Colonic mucosa (tissue), 4 donors: ENCODE measurements around the gene SEMA3A. TPM values are rescaled to one million over a fixed set of nuclear protein-coding genes. Genes with fewer than 3 reads are reported as not detected.
"Not testable (repeated sequence)": the region's sequence is repeated elsewhere in the genome, so short reads cannot be mapped to it uniquely, and the experiment has no call there.

Experiments used
- DNase-seq: peaks from one replicate; pipeline ENCODE4 v3.0.0-alpha.2; 2020
- H3K27ac ChIP-seq: fragments of 200-600 bp; one replicate; pipeline ENCODE4 v1.8.0; 2021
- H3K27me3 ChIP-seq: fragments of 200-600 bp; one replicate; pipeline ENCODE4 v1.8.0; 2021
- H3K36me3 ChIP-seq: fragments of 200-600 bp; one replicate; pipeline ENCODE4 v1.8.0; 2021
- H3K4me1 ChIP-seq: fragments of 200-600 bp; one replicate; pipeline ENCODE4 v1.8.0; 2021; ENCODE audit warnings: mild to moderate bottlenecking
- H3K4me3 ChIP-seq: fragments of 200-600 bp; one replicate; pipeline ENCODE4 v1.8.0; 2021
- H3K9ac ChIP-seq, 2 donors: one replicate each; pipeline ENCODE4 v1.7.0; 2013; ENCODE audit warnings: control low read depth in 2 of 2, low read depth in 2 of 2, low read length in 2 of 2
- H3K9me3 ChIP-seq: fragments of 200-600 bp; one replicate; pipeline ENCODE4 v1.8.0; 2021
- CTCF ChIP-seq: fragments of 200-600 bp; IDR thresholded peaks from one replicate; pipeline ENCODE4 v1.8.0; 2022; ENCODE audit warnings: antibody characterized with exemption, mild to moderate bottlenecking
- intact Hi-C: fragments of 100-400 bp; cut with DNase I; formaldehyde crosslinking; loops from one replicate; pipeline ENCODE4 v1.14.1; 2022
- total RNA-seq, 2 donors: library from RNA; stranded (reverse); fragmentation: NEBNext Ultra II Directional in 1 of 2; extraction: Animal tissue kit (Norgen Biotek cat#: 25700) in 1 of 2; gene quantifications; one replicate each; pipeline ENCODE4 v1.2.1, GENCODE V29; 2021
- donor health status: healthy.
- donor health status: DM: no; HTN: no; CAD: no.
- donor health status: DM: no; HTN: no; CAD: no.

The SEMA3A gene
- total RNA-seq, 2 donors from 2014 or later: 1.7 to 14.2 TPM

- Histone ChIP-seq H3K4me1 (no peaks in the 10 kb centered on the region), H3K4me3 (no peak overlapping the region), H3K9me3 (no peaks in the 10 kb centered on the region), H3K9ac (no peak overlapping the region), H3K27ac (no peak overlapping the region), H3K36me3 (no peaks in the 10 kb centered on the region), H3K27me3 (no peaks in the 10 kb centered on the region)
- no peak for TF ChIP-seq CTCF
- no peak for DNase-seq
- intact Hi-C loops: no loop called here
Observed at GRCh38 chr7:84154991-84155781, 39.4 kb downstream of the SEMA3A start.

GRCh38 chr7:84152995-84153394 lies 41.6 kb downstream of the SEMA3A start:
- Histone ChIP-seq H3K9ac (no peak overlapping the region), H3K27ac (no peak overlapping the region), H3K36me3 (no peaks in the 10 kb centered on the region), H3K27me3 (no peaks in the 10 kb centered on the region), H3K4me3 (no peak overlapping the region), H3K4me1 (no peaks in the 10 kb centered on the region), H3K9me3 (no peaks in the 10 kb centered on the region)
- no peak for DNase-seq
- intact Hi-C loops: no loop called here
- TF ChIP-seq CTCF: no peak

GRCh38 chr7:84150370-84150769 lies 44.2 kb downstream of the SEMA3A start:
- H3K4me1 ChIP-seq, H3K27ac ChIP-seq, H3K9ac ChIP-seq, H3K36me3 ChIP-seq, H3K27me3 ChIP-seq, H3K9me3 ChIP-seq, DNase-seq, H3K4me3 ChIP-seq, intact Hi-C loops: not testable (repeated sequence)

DNA sequence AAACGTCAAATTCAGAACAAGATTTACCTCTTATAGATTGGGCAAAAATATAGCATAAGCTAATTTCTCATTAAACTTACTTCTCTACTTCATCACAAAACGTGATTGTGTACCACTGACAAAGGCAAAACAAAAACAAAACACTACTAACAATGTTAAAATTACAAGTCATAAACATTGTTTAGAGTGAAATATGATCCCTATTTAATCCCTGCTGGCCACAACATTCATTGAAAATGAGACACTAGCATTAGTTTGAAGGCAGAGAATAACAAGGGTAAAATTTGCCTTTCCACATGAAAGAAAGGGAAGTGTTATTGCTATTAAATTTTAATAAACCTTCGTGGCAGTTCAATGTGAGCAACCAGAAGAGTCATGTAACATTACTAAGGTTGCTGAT lies 45.0 kb downstream of the SEMA3A start:
- Histone ChIP-seq H3K36me3 (no peaks in the 10 kb centered on the region), H3K9ac (no peak overlapping the region), H3K9me3 (no peaks in the 10 kb centered on the region), H3K27ac (no peak overlapping the region), H3K4me3 (no peak overlapping the region), H3K4me1 (no peaks in the 10 kb centered on the region), H3K27me3 (no peaks in the 10 kb centered on the region)
- intact Hi-C loops: no loop called here
- no peak for TF ChIP-seq CTCF
- no peak for DNase-seq

DNA sequence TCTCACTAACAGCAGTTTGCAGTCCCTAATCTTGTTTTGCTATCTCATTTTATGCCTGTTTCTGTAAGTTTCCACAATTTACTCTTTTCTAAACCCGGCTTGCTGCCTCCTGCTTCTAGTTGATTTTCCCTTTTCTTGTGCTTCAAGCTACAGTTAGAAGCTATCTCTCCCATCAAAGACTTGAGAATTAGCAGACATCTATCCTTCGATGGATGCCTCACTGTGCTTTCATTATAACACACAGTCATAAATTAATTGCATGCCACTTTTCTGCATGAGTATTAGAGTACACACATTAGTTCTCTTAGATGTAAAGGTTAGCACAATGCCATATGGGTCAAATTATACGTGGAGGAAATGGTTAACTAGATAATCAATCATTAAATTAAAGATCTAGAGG lies 48.7 kb downstream of the SEMA3A start:
- Histone ChIP-seq H3K9me3 (no peaks in the 10 kb centered on the region), H3K27ac (no peak overlapping the region), H3K9ac (no peak overlapping the region), H3K4me1 (no peaks in the 10 kb centered on the region), H3K27me3 (no peaks in the 10 kb centered on the region), H3K36me3 (no peaks in the 10 kb centered on the region), H3K4me3 (no peak overlapping the region)
- intact Hi-C loops: no loop called here
- TF ChIP-seq CTCF: no peak
- no peak for DNase-seq

DNA sequence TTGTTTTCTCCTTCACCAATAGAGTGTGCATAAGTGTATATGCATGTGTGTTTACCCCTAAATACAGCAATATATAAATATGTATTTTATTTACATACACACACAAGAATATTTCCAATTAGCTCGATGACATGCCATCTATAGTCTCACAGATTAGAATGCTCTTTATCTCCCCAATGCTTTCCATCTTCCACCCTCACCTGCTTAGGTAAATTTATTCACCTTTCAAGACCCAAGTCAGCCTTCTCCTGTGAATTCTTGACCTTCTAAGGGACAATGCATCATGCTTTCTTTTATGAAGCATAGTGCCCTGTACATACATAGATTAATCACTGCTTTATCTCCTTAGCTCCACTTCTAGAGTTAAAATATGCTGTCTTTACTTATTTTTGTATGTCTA lies 49.7 kb downstream of the SEMA3A start:
- H3K9ac ChIP-seq: no peak overlapping the region
- H3K27me3 ChIP-seq: no peaks in the 10 kb centered on the region
- no peak overlapping the region for H3K4me3 ChIP-seq
- H3K36me3 ChIP-seq: no peaks in the 10 kb centered on the region
- TF ChIP-seq CTCF: no peak
- no peak for DNase-seq
- no peak overlapping the region for H3K27ac ChIP-seq
- intact Hi-C loops: no loop called here
- no peaks in the 10 kb centered on the region for H3K4me1 ChIP-seq
- H3K9me3 ChIP-seq: no peaks in the 10 kb centered on the region
